Subcutaneous abdominal adipose tissue (tissue), 5 donors: ENCODE data around the gene SCYGR2.

Source experiments
- H3K27ac ChIP-seq: one replicate; pipeline ENCODE4 v1.7.0; 2013; ENCODE audit warnings: low read depth, mild to moderate bottlenecking, inconsistent platforms, low read length, moderate library complexity
- H3K27me3 ChIP-seq, 5 donors: one replicate each; pipeline ENCODE4 v1.7.0; 2013; ENCODE audit warnings: low read length in 5 of 5, inconsistent platforms in 1 of 5; ENCODE audit not compliant: control insufficient read depth in 5 of 5, insufficient read depth in 4 of 5
- H3K36me3 ChIP-seq, 5 donors: one replicate each; pipeline ENCODE4 v1.7.0; 2013; ENCODE audit warnings: low read length in 5 of 5; ENCODE audit not compliant: control insufficient read depth in 5 of 5, insufficient read depth in 5 of 5
- H3K4me1 ChIP-seq, 5 donors: one replicate each; pipeline ENCODE4 v1.7.0; 2013; ENCODE audit warnings: low read length in 5 of 5, mild to moderate bottlenecking in 3 of 5, moderate library complexity in 1 of 5; ENCODE audit not compliant: control insufficient read depth in 5 of 5, insufficient read depth in 5 of 5
- H3K4me3 ChIP-seq, 5 donors: one replicate each; pipeline ENCODE4 v1.7.0; 2013; ENCODE audit warnings: low read length in 5 of 5, low read depth in 1 of 5
- H3K9ac ChIP-seq, 5 donors: one replicate each; pipeline ENCODE4 v1.7.0; 2013; ENCODE audit warnings: low read length in 5 of 5, mild to moderate bottlenecking in 4 of 5, moderate library complexity in 3 of 5
- H3K9me3 ChIP-seq, 5 donors: one replicate each; pipeline ENCODE4 v1.7.0; 2013; ENCODE audit warnings: low read length in 5 of 5; ENCODE audit not compliant: control insufficient read depth in 5 of 5
- donor health status: healthy.
- donor health status: healthy.
- donor health status: healthy.
- donor health status: healthy.
- donor health status: healthy.

Gene SCYGR2

DNA sequence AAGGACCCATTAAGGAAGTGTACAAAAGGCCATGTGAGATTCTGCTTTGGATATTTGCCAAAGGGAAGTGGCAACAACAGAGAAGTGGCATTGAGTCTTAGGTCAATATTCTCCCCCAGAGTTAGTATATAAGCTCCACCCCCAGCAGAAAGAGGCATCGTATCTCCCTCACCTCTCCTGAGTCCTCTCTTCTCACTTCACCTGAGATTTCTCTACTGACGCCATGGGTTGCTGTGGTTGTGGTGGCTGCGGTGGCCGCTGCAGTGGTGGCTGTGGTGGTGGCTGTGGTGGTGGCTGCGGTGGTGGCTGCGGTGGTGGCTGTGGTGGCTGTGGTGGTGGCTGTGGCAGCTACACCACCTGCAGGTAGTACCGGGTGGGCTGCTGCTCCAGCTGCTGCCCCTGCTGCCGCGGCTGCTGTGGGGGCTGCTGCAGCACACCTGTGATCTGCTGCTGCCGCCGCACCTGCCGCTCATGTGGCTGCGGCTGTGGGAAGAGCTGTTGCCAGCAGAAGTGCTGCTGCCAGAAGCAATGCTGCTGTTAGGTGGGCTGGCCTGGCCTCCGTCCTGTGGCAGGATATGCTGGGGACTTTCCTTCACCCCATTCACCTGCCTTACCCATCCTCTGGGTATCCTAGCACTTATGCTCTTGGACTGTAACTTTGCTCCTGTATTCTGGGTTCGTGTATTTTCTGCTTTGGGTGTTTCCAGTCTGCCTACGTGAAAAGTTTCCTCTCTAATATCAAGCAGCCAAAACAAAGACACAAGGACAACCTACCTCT is 10.1 kb downstream of the SCYGR2 start:
- H3K4me1 ChIP-seq, result peaks cover 2 to 20% (median 9%) of the 10 kb centered on the region in 5 donors
- H3K9me3 ChIP-seq, result no peaks in the 10 kb centered on the region
- H3K27ac ChIP-seq, result no peak overlapping the region
- H3K27me3 ChIP-seq, result no peaks in the 10 kb centered on the region
- H3K36me3 ChIP-seq, result no peaks in the 10 kb centered on the region
- H3K4me3 ChIP-seq, result no peak overlapping the region
- H3K9ac ChIP-seq, result no peak overlapping the region

DNA sequence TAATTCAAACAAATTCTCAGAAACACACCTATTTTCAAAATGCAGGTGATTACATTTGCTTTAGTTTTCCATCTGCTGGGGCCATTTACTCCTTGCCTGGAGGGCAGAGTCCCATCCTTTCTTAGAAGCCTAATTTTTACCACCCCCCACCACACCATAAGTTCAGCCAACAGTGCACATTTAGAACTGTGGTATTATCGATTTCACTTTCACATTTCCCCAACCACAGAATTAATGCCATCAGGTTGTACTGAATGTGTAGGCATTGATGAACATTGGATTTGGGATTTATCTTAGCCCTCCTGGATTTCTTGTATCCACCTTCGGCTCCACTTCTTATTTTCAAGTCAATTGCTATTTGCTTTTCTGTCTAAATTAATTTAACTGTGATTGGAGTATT is 11.4 kb downstream of the SCYGR2 start:
- Histone ChIP-seq H3K27ac (no peak overlapping the region), H3K4me1 (peaks cover 2 to 20% (median 9%) of the 10 kb centered on the region in 5 donors), H3K9me3 (no peaks in the 10 kb centered on the region), H3K36me3 (no peaks in the 10 kb centered on the region), H3K9ac (no peak overlapping the region), H3K4me3 (no peak overlapping the region), H3K27me3 (no peaks in the 10 kb centered on the region)

DNA sequence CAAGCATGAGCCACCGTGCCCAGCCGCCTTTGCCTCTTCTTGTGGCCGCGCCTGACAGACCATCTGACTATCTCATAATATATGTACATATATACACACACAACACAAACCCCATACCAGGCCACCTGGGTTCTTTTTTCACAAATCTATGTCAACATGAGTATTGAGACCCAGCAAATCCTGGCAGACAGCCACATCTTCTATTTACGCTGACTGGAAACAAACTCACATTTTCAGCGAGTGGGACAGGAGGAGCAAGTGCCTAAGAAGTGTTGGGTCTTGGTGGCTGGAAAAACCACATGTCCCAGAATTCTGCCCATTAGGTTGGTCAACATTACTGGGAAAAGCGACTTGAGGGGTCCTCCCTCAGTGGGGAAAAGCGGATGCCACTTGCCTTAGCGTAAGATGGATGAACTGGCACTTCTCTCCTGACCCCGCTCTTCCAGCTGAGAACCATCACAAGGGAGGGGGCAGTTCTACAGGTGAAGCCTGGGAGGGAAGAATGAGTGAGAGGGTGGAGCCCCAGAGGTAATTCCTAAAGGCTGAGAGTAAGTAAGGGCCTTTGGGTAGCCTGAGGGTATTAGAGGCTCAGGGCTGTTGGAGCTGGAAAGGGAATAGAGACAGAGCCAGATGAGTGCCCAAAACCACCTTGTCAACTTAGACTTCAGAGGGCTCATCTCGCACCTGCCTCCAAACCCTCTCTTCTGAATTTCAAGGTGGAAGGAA is 14.0 kb downstream of the SCYGR2 start:
- no peaks in the 10 kb centered on the region for H3K9me3 ChIP-seq
- H3K27ac ChIP-seq, result no peak overlapping the region
- no peaks in the 10 kb centered on the region for H3K27me3 ChIP-seq
- H3K4me1 ChIP-seq, result peaks cover 0 to 20% (median 8%) of the 10 kb centered on the region in 5 donors
- no peak overlapping the region for H3K9ac ChIP-seq
- H3K36me3 ChIP-seq, result no peaks in the 10 kb centered on the region
- H3K4me3 ChIP-seq, result no peak overlapping the region

DNA sequence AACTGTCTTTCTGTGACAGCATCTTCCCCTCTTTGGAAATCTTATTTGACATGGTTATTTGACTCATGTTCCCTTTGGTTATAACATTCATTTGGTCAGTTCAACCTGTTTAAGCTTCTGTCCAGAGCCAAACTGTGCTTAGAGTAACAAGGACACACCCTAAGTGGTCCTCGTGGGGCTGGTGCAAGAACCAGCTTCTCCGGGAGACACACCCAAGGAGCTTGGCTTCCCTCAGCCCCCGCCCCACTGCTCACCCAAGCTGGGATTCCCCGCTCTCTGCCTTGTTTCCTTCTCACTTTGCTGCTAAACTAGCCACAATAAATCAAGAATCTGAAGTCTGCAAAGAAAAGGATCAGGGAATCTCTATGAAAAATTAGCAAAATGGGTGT is 14.6 kb downstream of the SCYGR2 start:
- Histone ChIP-seq H3K36me3 (no peaks in the 10 kb centered on the region), H3K9ac (no peak overlapping the region), H3K4me3 (no peak overlapping the region), H3K27me3 (no peaks in the 10 kb centered on the region), H3K9me3 (no peaks in the 10 kb centered on the region), H3K4me1 (peaks cover 0 to 15% (median 6%) of the 10 kb centered on the region in 5 donors), H3K27ac (no peak overlapping the region)

DNA sequence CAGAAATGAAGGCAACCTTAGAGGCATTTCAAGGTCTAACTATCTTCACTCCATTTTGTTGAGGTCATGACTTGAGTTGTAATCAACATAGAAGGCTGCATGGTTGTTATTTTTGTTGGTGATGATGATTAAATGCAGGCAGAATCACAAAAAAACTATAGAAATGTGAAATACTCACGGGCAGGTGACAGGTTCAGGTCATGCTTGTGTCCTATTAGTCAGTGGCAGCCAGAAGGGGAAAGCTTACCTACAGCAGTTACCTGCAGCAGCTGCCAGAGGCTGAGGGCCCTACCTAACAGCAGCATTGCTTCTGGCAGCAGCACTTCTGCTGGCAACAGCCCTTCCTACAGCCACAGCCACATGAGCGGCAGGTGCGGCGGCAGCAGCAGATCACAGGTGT is 15.6 kb downstream of the SCYGR2 start:
- H3K36me3 ChIP-seq, result no peaks in the 10 kb centered on the region
- H3K4me1 ChIP-seq, result peaks cover 0 to 14% (median 6%) of the 10 kb centered on the region in 5 donors
- H3K9ac ChIP-seq, result no peak overlapping the region
- no peaks in the 10 kb centered on the region for H3K9me3 ChIP-seq
- H3K27ac ChIP-seq, result no peak overlapping the region
- no peaks in the 10 kb centered on the region for H3K27me3 ChIP-seq
- no peak overlapping the region for H3K4me3 ChIP-seq

DNA sequence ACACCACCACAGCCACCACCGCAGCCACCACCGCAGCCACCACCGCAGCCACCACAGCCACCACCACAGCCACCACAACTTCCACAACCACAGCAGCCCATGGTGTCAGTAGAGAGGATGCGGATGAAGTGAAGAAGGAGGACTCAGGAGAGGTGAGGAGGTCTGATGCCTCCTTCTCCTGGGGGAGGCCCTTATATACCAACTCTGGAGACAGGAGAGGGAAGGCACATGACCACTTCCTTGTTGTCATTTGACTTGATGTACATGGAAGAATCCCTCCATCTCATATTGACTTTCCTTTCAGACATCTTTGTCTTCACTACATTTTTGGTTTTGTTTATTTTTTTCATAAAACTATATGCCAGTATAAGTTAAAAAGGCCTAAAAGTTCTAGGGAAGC is 16.0 kb downstream of the SCYGR2 start, which contains the start of gene SCYGR3:
Gene SCYGR3 (minus strand): TSS at position 101 of the 400 bp plus-strand sequence. CDS start 0 bp downstream, at position 101.
- no peaks in the 10 kb centered on the region for H3K9me3 ChIP-seq
- no peaks in the 10 kb centered on the region for H3K27me3 ChIP-seq
- H3K4me3 ChIP-seq, result no peak within 1 kb of the TSS
- H3K36me3 ChIP-seq, result no peaks in the 10 kb centered on the region
- H3K4me1 ChIP-seq, result peaks cover 0 to 14% (median 6%) of the 10 kb centered on the region in 5 donors
- H3K27ac ChIP-seq, result no peak within 1 kb of the TSS
- H3K9ac ChIP-seq, result no peak within 1 kb of the TSS

DNA sequence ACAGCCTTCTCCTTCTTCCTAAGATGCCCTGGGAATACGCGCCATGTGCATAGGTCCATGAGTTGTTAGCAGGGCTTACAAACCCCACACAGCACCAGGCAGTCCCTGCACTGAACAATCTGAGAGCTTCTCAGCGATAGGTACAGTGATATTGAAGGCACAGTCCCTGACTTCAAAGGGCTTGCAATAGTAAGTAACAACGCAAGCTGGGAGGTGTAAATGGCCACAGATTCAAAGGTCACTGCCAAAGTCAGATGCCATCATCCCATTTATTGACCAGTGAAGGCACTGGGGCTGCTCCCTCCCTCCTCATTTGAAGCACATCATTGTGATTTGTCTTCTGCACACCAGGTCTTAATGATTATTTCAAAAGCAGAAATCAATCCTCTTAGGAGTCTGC is 16.5 kb downstream of the SCYGR2 start:
- no peaks in the 10 kb centered on the region for H3K27me3 ChIP-seq
- no peaks in the 10 kb centered on the region for H3K9me3 ChIP-seq
- H3K9ac ChIP-seq, result no peak overlapping the region
- H3K4me1 ChIP-seq, result peaks cover 0 to 14% (median 6%) of the 10 kb centered on the region in 5 donors
- no peak overlapping the region for H3K27ac ChIP-seq
- H3K36me3 ChIP-seq, result no peaks in the 10 kb centered on the region
- no peak overlapping the region for H3K4me3 ChIP-seq

DNA sequence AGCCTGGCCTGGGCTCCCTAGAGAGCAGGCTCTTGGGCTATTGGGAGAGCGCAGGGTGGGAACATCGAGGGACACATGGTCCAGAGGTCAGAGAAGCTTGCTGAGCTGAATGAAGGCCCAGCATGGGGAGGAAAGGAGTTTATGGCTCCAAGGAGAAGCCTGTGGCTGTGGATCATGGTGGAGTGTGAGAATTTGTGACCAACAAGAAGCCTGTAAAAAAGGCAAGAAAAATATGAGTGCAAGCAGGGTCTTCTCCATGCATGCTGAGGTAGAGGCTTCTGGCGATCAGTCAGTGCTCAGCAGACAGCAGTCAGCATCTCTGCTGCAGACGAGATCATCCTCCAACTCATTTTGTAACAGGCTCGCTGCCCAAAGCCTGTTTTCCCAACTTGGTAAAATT is 17.2 kb downstream of the SCYGR2 start:
- H3K27ac ChIP-seq, result no peak overlapping the region
- no peak overlapping the region for H3K9ac ChIP-seq
- H3K9me3 ChIP-seq, result no peaks in the 10 kb centered on the region
- H3K27me3 ChIP-seq, result no peaks in the 10 kb centered on the region
- H3K4me1 ChIP-seq, result peaks cover 0 to 14% (median 6%) of the 10 kb centered on the region in 5 donors
- no peak overlapping the region for H3K4me3 ChIP-seq
- no peaks in the 10 kb centered on the region for H3K36me3 ChIP-seq

DNA sequence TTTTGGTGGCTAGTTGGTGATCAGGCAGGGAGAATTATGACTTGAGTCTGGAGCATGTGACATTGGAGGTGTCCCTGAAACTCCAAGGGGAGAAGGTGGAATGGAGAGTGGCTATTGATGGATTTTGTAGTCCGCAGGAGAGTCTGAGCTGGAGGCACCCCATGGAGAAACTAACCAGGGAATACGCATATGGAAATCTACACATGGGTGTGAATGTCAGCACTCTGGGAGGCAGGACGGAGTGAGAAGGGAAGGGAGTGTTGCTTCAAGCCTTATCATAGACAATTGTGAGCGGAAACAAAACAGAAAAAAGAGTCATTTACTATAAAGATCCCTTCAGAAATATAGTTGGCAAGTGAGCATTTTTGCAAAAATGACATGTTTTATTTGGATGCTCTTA is 17.9 kb downstream of the SCYGR2 start:
- H3K4me1 ChIP-seq, result peaks cover 0 to 14% (median 6%) of the 10 kb centered on the region in 5 donors

More for the DNA sequence above, 17.9 kb downstream of the SCYGR2 start:
- Histone ChIP-seq H3K27me3 (no peaks in the 10 kb centered on the region), H3K4me3 (no peak overlapping the region), H3K9me3 (no peaks in the 10 kb centered on the region), H3K36me3 (no peaks in the 10 kb centered on the region), H3K9ac (no peak overlapping the region), H3K27ac (no peak overlapping the region)
